Skin of body (tissue), 2 donors: ENCODE data around the gene HMBS. TPM values are rescaled to one million over a fixed set of nuclear protein-coding genes. Genes with fewer than 3 reads are reported as not detected.
"Not testable (repeated sequence)": the region's sequence is repeated elsewhere in the genome, so short reads cannot be mapped to it uniquely, and the experiment has no call there.

Experiments
- DNase-seq: peaks from one replicate; lab custom pipeline; 2025; lab: John Stamatoyannopoulos, UW
- total RNA-seq: library from RNA; depleted of rRNA; stranded (reverse); fragments of >200 nt; gene quantifications from one replicate; pipeline ENCODE4 v1.2.3, GENCODE V29; 2014

Gene HMBS
- total RNA-seq, 1 donor from 2014 or later = 10.5 TPM

- peak; percentile 14 for DNase-seq
Observed at GRCh38 chr11:119100994-119101758, 16.5 kb downstream of the HMBS start.

- peak; percentile 98 for DNase-seq
Observed at GRCh38 chr11:119101759-119102423, 17.2 kb downstream of the HMBS start, which contains the start of gene DPAGT1. TSS of gene DPAGT1 (minus strand) at chr11:119101853. CDS start at chr11:119101655, 198 bp downstream.

DNA sequence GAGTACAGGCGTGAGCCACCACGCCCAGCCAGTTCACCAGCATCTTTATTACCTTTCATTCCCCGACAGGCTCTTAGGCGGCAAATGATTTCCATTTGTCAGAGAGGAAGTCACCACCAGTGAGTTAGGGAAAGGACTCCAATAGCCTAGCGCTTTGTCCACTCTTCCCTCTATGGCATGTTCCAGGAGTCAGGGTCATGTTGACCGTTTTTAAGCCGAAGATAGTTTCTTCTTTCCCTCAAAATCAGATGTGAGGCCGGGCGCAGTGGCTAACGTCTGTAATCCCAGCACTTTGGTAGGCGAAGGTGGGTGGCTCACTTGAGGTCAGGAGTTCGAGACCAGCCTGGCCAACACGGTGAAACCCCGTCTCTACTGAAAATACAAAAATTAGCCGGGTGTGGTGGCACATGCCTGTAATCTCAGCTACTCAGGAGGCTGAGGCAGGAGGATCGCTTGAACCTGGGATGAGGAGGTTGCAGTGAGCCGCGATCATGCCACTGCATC lies 18.5 kb downstream of the HMBS start:
- DNase-seq = not testable (repeated sequence)

- DNase-seq = no peak
Observed at GRCh38 chr11:119103793-119104192, 19.1 kb downstream of the HMBS start.

DNA sequence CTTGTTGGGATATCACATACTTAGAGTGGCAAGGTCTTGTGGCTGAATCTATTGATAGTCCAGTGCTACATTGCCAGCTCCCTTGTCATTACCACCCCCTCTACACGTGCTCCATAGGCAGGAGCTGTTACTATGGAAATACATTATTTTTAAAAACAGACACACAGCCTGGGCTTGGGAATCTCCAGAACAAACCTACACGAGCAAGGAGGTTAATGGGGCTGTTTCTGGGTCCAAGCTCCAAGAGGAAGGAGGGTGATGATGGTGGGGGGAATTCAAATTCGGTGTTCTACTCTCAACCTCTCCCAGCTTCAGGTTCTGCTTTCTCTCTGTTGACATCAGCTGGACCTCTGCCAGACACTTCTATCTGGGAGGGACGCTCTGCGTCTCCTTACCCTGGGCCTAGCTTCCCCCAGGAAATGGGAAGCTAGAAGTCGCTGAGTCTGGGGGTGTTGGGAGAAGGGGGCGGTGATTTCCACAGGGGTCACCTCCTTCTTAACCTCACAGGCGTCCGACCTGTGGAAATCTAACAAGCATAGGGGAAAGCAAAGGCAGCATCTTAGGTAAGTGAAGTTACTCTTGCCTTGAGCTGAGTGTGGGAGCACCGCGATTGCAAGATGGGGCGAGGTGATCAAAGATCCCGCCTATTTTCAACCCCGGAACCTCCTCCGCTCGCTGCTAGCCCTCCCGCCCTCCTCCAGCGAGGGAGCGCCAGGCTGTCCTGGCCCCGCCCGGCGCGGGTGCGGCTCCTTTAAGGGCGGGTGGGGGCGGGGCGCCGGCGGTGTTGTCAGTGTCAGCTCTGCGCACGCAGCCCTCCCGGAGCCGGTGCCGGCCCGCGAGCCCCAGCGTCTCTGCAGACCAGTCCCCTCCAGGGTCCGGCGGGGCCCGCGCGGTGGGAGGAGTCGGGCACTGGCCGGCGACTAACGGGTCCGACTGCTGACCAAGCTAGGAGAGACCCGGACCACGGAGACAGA lies 22.2 kb downstream of the HMBS start, which contains the start of gene C2CD2L:
TSS of gene C2CD2L (plus strand) at position 781 of the 974 bp plus-strand sequence. CDS start 398 bp downstream, outside the sequence.
- peak; percentile 89 for DNase-seq

DNA sequence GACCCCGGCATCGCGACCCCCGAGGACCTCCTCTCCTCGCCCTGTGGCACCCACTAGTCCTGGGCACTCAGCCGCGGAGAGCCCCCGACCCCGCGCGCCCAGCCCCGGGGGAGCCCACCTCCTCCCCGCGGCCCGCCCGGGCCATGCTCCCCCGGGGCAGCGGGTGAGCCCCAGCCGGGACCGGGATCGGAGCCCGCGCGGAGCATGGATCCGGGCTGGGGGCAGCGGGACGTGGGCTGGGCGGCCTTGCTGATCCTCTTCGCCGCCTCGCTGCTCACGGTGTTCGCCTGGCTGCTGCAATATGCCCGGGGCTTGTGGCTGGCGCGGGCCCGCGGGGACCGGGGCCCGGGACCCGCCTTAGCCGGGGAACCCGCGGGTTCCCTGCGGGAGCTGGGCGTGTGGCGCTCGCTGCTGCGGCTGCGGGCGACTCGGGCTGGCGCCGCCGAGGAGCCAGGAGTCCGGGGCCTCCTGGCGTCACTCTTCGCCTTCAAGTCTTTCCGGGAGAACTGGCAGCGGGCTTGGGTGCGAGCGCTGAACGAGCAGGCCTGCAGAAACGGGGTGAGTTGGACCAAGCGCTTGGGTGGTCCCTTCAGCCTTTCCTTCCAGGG lies 23.0 kb downstream of the HMBS start:
- DNase-seq = no peak

GRCh38 chr11:119108146-119108856 lies 23.6 kb downstream of the HMBS start:
- DNase-seq = no peak

- DNase-seq = no peak
Observed at GRCh38 chr11:119108857-119109221, 24.2 kb downstream of the HMBS start.

DNA sequence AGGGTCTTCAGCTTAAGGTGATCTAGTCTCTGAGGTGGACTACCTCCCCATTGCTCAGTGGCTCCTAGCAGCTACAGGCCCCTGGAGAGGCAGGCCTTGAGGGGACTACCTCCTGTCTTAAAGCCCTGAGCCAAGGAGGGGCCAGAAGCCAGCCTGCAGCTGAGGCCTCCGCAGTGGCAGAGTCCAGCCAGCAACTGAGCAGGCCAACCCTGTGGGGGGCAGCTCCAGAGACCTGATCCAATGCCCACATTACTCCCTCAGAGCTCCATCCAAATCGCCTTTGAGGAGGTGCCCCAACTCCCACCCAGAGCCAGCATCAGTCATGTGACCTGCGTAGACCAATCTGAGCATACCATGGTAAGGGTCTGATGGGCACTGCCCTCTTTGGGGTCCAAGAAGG lies 25.2 kb downstream of the HMBS start:
- no peak for DNase-seq

DNA sequence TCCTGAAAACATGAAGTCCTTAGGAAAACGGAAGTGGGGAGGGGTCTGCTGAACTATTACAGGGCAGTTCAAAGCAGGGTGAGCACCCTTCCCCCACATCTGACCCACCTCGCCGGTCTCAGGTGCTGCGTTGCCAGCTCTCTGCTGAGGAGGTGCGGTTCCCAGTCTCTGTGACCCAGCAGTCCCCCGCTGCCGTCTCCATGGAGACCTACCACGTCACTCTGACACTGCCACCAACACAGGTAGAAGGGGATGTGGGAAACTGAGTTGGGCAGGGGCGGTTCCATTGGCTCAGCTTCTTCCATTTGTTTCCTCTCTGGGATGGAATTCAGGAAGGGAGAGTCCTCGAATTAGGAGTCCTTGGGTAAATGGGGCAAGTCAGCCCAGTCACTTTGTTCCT lies 25.8 kb downstream of the HMBS start:
- no peak for DNase-seq

- DNase-seq = no peak
Observed at GRCh38 chr11:119111361-119111925, 26.8 kb downstream of the HMBS start.

DNA sequence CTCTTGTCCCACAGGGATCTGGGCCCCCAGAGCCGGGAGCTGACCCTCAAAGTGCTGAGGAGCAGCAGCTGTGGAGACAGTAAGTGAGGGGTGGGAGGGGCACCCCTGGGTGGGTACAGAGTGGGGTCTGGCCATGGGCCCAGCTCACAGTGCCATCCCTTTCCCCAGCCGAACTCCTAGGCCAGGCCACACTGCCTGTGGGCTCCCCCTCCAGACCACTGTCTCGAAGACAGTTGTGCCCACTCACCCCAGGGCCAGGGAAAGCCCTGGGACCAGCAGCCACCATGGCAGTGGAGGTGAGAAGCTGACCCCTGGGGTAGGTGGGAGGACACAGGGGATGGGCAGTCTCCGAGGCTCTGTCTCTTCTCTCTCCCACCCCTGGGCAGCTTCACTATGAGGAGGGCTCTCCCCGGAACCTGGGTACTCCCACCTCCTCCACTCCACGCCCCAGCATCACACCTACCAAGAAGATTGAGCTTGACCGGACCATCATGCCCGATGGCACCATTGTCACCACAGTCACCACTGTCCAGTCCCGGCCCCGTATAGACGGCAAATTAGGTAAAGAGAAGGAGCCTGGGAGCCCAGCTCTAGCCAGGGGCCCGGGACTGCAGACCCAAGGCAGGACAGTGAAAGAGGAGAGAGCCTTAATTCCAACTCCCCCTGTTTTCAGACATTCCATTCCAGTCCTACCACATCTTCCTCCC lies 27.8 kb downstream of the HMBS start:
- DNase-seq = no peak

DNA sequence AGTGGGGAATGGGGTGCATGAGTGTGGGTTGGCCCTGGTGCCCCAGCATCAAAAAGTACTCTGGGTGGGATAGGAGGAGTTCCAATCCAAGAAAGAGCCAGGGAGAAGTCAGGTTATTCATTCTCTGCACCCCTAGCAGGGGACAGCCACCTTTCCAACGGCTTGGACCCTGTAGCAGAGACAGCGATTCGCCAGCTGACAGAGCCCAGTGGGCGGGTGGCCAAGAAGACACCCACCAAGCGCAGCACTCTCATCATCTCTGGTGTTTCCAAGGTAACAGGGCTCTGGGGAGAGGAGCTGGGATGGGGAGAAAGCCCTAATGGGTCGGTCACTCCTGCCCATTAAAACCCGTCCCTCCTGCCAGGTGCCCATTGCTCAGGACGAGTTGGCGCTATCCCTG lies 29.0 kb downstream of the HMBS start:
- DNase-seq = no peak

DNA sequence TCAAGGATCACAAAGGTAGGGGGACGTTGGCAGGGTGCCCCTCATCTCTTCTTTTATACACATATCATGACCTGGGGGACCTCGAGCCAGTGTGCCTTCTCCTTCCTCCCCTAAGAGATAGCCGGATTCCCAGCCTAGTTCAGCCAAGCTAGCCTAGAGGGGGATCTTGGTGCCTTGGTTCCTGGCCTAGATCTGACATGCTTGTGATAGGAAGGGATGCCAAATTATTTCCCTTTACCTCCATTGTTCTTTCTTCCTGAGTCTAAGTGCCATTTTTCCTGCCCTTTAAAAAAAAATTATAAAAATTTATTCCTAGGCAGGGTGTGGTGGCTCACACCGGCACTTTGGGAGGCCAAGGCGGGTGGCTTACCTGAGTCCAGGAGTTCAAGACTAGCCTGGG lies 29.7 kb downstream of the HMBS start:
- DNase-seq = no peak

GRCh38 chr11:119115484-119116234 lies 31.0 kb downstream of the HMBS start:
- DNase-seq = no peak

GRCh38 chr11:119116235-119116594 lies 31.5 kb downstream of the HMBS start:
- DNase-seq = no peak

- no peak for DNase-seq
Observed at GRCh38 chr11:119116601-119117000, 31.9 kb downstream of the HMBS start.

GRCh38 chr11:119117004-119117706 lies 32.5 kb downstream of the HMBS start:
- DNase-seq = no peak
